GM20000 (cell line): ENCODE results near the gene CNOT8.

Source experiments
- DNase-seq: peaks from one replicate; pipeline ENCODE4 v3.0.0; 2012; ENCODE audit warnings: low spot score
- CTCF ChIP-seq: IDR thresholded peaks from 2 replicates; pipeline ENCODE4 v1.5.1; 2012; ENCODE audit warnings: mild to moderate bottlenecking, control low read depth; ENCODE audit errors: extremely low read depth, missing control alignments

The CNOT8 gene

GRCh38 chr5:154858297-154858971, at the start of gene CNOT8:
Gene CNOT8, plus strand, starts transcription at chr5:154858627. Its CDS starts 4,652 bp downstream, at chr5:154863279.
- TF ChIP-seq CTCF, result no peak
- DNase-seq, result peak; percentile 91

- TF ChIP-seq CTCF, result no peak
- DNase-seq, result no peak
These were observed 47.2 kb upstream of the CNOT8 start for GRCh38 chr5:154811239-154811638.

DNA sequence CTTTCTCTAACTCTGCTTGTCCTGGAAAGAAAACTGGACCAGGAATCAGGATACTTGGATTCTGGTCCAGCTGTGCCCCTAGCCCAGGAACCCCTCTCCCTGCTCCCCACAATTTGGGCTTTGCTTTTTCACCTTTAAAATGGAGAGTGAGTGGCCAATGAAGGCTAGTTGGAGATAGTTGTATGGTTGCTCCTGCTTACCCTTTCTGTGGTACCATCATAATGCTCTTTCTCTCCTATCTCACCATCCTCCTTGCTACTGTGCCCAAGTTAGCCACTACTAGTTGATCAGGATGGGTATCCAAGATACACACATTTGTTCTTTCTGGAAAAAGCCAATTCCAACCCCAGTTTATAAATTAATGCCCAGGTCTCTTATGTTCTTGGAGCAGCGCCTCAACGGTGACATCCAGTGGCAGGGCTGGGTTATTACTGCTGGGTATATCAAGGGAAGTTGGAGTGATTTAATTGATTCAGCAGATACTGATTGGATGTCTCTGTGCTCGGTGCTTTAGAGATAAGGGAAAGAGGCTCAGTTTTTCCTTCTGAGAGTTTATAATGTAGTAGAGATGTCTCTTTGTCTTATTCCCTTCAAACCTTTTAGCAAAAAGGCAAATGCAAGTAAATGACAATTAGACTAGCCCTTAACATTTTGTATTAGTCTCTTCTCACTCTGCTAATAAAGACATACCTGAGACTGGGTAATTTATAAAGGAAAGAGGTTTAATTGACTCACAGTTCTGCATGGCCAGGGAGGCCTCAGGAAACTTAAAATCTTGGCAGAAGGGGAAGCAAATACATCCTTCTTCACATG, 46.6 kb upstream of the CNOT8 start:
- peak; percentile 68 for DNase-seq

DNA sequence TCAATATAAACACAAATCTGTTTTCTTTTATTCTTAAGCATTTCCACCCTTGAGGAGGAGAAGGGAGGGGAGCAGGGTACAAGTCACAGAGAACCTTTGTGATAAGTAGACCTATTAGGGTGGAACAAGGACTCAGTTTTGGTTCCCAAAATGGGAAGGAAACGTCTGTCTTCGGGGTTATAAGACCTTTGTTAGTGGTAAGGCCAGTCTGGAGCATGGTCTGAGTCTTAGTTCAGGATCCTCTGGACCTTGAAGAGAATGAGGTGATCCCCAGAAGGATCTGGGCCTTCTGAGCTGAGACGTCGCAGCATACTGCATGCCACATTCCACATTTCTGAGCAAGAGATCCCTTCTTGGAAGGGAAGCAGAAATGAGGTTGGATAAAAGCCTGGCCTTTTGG, 45.3 kb upstream of the CNOT8 start:
- TF ChIP-seq CTCF, result no peak
- no peak for DNase-seq

More for the DNA sequence above, 46.6 kb upstream of the CNOT8 start:
- peak; percentile 73 for TF ChIP-seq CTCF

- DNase-seq, result no peak
- TF ChIP-seq CTCF, result no peak
These were observed 44.7 kb upstream of the CNOT8 start for GRCh38 chr5:154813736-154814135.

GRCh38 chr5:154815025-154815424, 43.4 kb upstream of the CNOT8 start:
- DNase-seq, result no peak
- TF ChIP-seq CTCF, result no peak

DNA sequence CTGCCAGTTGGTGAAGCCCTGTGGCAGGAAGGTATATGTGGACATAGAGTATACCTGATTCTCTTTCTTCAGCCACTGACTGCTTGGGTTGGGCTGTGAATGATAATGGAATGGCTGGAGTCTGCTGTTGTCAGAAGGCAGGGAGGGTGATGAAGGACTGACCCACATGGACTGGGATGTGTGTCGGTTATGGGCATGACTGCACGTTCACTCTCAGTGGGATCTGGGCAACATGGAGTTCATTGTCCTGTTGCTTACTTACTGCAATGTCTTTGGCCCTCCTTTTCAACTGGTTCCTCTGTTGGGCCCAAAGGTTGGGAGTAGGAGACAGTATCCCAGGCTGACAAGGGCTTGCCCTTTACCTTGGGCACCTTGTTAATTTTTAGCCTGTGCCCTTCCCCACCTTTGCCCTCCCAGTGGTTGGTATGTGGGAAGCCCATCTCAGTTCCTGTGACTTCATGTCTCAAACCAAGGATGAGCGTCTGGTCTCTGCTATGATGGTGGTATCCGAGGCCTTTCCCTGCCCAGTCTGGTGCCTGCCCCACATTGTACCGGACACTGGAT, 42.7 kb upstream of the CNOT8 start:
- DNase-seq, result no peak
- TF ChIP-seq CTCF, result no peak
